ENCODE data around the gene BAG1. TPM values are rescaled to one million over a fixed set of nuclear protein-coding genes. Genes with fewer than 3 reads are reported as not detected.

The BAG1 gene
- total RNA-seq, 1 experiment from 2014 or later, result 85.7 TPM

- DNase-seq (ENCODE audit: low read depth), result peak; percentile 51
Measured at GRCh38 chr9:33273972-33274328, 9.4 kb upstream of the BAG1 start.

- no peak for DNase-seq (ENCODE audit: low read depth)
Measured at GRCh38 chr9:33273266-33273971, 8.9 kb upstream of the BAG1 start.

DNA sequence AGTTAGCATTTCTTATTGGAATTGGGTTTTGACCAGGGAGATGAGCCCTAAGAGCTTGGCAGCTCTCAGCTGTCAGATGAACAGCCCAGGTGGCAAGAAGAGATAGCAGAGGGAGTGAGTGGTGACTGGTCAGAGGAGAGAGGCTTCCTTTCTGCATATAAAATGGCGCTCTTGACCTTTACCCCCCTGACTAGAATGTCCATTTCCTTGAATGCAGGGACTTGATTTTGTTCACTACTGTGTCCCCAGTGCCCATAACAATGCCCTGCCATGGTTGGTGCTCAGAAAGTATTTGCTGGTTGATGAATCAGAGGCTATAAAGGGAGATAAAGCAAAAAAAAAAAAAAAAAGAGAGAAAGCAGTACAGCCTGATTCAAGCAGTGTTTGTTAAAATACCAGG lies 7.6 kb upstream of the BAG1 start:
- DNase-seq (ENCODE audit: low read depth), result no peak

DNA sequence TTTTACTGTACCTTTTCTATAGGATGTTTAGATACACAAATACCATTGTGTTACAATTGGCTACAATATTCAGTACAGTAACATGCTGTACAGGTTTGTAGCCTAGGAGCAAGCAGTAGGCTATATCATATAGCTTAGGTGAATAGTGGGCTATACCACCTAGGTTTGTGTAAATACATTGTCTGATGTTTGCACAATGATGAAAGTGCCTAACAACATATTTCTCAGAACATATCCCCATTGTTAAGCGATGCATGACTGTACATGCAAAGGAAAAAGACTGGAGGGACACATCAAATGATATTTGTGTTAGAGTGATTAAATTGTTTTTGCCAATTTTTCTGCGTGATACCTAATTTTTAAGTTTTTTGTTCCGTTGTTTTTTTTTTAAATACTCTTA lies 5.6 kb upstream of the BAG1 start:
- DNase-seq (ENCODE audit: low read depth), result no peak

GRCh38 chr9:33267151-33267767 lies 2.8 kb upstream of the BAG1 start:
- no peak for DNase-seq (ENCODE audit: low read depth)

GRCh38 chr9:33265211-33265865 lies 830 bp upstream of the BAG1 start:
- peak; percentile 17 for DNase-seq (ENCODE audit: low read depth)

GRCh38 chr9:33264003-33264472 lies 470 bp downstream of the BAG1 start:
- DNase-seq (ENCODE audit: low read depth), result peak; percentile 49

DNA sequence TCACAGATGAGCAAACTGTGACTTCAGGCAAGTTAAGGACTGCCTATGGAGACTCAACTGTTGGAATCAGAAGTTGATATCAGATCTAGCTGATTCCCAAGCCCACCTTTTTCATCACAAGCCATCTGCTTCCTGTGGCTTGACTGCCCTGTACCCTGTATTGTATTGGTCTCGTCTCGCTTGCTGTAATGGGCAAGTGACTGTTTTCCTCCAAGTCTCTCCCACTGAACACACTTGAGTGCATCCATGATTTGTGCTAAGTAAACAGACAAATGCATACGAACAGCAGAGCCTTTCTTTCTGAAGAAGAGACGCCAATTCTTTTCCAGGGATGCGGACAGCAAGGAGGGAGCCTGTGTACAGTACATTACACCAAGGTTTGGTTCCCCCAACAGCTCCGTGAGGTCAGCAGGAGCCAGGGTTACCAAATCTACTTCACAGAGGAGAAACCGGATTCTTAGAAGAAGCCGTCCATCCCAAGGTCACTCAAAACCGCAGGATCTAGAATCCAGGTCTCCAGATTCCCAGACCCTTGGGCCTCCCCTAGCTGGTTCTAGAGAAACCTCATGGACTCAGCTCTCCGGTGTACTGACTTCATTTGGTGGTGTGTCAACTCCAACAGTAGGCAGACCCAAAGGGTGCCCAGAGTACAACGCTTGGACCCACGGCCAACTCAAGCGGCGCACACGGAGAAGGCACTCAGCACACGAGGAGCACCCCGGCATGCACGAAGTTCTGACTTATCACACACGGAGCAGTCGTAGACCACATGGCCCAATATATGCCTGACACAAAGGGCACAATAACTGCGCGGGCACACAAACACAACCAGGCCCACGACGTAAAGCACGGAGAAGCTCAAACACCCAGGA lies 1.1 kb downstream of the BAG1 start:
- peak; percentile 46 for DNase-seq (ENCODE audit: low read depth)

- no peak for DNase-seq (ENCODE audit: low read depth)
Measured at GRCh38 chr9:33260372-33260771, 4.1 kb downstream of the BAG1 start.

DNA sequence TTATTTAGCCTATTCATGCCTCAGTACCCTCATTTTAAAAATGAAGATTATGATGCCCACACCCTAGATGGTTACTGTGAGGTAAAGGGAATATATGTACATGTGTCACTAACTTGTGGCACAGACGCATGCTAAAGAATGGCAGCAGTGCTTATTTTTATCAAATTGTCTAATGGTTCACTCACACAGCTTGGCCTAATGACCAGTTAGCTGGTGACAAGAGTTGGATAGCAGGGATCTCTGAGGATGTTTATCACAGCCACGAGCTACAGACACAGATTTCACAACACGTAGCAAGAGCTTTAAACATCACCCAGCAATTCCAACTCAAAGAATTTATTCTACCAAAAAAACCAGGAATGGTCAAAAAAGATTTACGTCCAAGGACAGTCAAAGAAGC lies 7.2 kb downstream of the BAG1 start:
- DNase-seq (ENCODE audit: low read depth), result no peak

DNA sequence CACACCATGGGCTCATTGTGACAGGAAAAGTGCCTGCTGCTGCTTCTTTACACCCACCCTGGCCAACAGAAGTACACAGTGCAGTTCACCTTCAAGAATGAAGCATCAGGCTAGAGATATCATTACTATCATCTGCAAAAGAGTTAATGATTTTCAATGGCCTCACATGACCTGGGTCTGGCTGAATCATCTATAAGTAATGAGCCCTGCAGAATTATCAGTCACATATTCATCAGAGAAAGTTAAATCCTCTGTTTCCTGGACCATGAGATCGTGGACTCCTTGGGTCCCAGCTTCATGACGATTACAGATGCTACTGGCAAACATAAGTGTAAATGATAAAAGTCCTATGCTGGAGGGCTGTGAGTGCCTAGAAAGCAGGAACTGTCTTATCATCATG lies 8.3 kb downstream of the BAG1 start:
- DNase-seq (ENCODE audit: low read depth), result no peak

GRCh38 chr9:33255471-33255870 lies 9.0 kb downstream of the BAG1 start:
- no peak for DNase-seq (ENCODE audit: low read depth)

DNA sequence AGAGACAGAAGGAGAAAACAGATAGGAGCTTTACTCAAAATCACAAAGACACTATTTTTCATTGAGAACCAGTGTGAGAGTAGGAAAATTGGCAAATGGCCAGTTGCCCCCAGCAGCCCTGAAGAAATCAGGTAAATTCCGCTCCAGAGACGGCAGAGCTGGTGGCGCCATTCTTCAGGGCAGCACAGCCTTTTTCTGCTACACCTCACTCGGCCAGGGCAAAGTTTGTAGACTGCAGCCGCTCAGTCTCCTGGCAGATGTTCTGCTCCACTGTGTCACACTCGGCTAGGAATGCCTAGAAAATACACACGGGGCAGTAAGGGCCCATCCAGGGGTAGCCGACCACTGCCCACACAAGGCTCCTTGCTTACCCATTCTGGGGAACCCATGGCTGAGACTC lies 9.5 kb downstream of the BAG1 start:
- no peak for DNase-seq (ENCODE audit: low read depth)

DNA sequence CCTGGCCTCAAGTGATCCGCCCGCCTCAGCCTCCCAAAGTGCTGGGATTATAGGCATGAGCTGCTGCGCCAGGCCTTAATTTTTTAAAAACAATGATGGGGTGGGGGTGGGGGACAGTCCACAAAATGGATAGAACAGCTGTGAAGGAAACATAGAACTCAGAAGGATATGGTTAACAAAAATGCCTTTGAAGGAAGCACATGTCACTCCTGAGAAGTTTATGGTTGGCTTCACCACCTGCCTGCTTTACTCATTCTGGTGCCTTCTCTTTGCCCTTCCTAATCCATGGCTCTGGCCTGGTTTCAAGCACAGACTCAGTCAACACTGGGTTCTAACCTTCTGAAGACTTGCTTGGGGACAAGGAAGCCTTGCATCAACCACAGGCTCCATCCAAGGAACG lies 10.3 kb downstream of the BAG1 start:
- no peak for DNase-seq (ENCODE audit: low read depth)

- no peak for DNase-seq (ENCODE audit: low read depth)
Measured at GRCh38 chr9:33250458-33250995, 14.0 kb downstream of the BAG1 start.

GRCh38 chr9:33249983-33250382 lies 14.5 kb downstream of the BAG1 start:
- no peak for DNase-seq (ENCODE audit: low read depth)

GRCh38 chr9:33249087-33249658 lies 15.3 kb downstream of the BAG1 start:
- DNase-seq (ENCODE audit: low read depth), result peak; percentile 50

GRCh38 chr9:33248606-33249005 lies 15.9 kb downstream of the BAG1 start:
- DNase-seq (ENCODE audit: low read depth), result no peak

DNA sequence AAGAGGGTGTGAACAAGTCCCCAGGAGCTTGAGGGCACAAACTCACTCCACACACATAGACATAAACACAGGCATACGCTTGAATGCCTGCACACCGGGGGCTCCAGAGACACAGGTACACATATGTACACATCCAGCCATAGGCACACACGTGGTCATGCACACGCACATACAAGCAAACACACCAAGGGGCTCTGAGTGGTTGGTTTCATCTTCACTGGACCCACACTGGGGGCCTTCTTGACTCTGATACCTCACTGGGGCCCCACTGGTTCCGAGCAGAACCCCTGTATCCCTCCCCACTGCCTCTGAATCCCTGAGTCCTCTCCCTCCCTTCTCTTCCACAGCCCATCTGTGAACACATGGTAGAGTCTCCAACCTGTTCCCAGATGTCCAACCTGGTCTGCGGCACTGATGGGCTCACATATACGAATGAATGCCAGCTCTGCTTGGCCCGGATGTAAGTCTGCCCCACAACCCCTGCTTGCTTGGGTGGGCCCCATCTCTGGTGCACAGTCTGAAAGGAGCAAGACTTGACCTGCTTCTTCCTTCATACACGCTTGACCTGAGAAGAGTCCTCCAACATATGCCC lies 18.1 kb downstream of the BAG1 start:
- DNase-seq (ENCODE audit: low read depth), result no peak

DNA sequence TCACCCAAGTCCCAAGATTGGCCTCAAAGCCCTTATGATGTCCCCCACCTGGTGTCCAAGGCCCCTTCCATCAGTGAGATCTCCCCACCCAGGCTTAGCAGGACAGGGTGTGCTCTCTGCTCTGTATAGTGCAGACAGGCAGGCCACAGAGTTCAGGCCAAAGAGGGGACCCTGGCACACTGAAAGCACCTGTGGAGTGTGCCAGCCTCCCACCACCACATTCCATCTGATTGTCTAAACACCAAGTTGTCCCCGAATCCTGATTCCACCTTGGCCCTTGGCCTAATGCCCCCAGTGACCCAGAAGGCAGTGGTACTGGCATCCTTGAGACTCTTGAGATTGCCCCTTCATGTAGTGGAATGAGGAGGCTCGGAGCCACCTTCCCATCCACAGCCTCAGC lies 19.2 kb downstream of the BAG1 start:
- no peak for DNase-seq (ENCODE audit: low read depth)

GRCh38 chr9:33244137-33244784 lies 20.2 kb downstream of the BAG1 start:
- DNase-seq (ENCODE audit: low read depth), result no peak

Data from Daoy (cell line).